Activated T-cell treated with anti-CD3 and anti-CD28 coated beads for 1 hour (primary cell): ENCODE results near the gene AKAP10.
"Not testable (repeated sequence)": the region's sequence is repeated elsewhere in the genome, so short reads cannot be mapped to it uniquely, and the experiment has no call there.

ENCODE experiments used
- DNase-seq: peaks from one replicate; pipeline ENCODE4 v3.0.0-alpha.2; 2020; ENCODE audit warnings: low read depth

Gene AKAP10

DNA sequence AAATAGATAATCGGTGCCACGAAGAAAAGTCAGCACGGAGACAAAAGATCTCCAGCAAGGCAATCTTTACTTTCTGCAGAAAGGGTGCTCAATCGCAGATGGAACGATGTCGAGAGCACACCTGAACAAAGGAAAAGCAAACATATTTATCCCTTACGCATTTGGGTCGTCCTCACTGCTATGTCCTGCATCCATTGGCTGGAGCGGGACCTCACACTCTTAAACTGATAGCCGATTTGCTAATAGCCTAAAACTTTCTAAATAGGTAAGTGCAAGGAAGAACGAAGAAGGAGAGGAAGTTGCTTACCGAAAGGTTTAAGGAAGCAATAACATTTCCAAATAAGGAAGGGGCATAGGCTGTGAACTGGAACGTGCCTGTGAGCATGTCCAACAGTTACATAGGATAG is 1.2 kb upstream of the AKAP10 start:
- DNase-seq = no peak

DNA sequence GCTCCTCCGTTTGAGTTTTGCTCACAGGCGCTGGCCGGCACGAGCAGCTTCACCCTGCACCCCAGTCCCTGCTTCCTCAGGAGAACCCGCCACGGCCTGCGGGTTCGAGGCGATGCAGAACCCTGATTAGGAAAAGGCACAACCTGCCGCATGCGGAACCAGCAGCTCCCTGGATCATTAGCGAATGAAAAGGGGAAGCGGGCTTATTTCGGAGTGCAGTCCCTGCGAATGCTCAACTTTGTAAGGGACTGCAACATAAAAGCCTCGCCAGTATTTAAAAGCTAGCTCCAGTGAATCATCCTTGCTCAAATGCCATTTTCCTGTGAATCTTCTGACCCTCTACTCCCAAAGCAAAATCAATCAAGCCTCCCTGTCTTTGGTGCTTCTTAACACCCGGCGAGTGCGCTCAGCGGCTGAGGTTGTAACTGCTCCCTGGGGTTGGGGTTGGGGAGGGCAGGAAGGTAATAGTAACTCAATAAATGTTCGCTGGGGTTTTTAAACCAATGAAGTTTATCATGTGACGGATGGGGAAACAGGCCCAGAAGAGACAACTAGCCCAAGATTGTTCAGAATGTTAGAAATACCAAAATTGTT is 678 bp upstream of the AKAP10 start:
- DNase-seq = no peak

DNA sequence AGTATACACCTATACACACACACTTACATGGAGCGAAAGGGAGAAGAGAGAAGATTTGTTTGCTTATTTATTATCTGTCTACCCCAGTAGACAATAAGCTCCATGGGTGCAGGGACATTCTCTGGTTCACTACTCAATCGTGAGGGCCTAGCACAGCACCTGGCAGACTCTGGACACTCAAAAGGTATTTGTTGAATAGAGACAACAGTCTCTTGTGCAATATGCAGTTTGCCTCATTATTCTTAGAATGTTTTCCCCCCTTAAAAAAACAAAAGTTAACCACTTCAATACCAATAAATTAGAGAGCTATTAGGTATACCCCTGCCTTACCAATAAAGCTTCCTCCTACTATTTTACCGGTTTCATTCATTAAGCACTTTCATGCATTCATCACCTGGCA is 2.0 kb downstream of the AKAP10 start:
- no peak for DNase-seq

DNA sequence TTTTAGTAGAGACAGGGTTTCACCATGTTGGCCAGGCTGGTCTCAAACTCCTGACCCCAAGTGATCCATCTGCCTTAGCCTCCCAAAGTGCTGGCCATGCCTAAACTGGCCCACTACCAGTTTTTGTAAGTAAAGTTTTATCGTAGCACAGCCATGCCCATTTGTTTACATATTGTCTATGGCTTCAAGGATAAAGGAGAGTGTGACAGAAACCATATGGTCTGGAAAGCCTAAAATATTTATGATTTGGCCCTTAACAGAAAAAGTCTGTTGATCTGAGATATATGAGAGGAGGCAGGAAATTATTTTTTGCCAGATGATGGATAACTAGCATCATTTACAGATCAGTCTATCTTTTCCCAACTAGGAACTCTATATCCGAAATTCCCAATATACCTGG is 4.5 kb downstream of the AKAP10 start:
- DNase-seq = no peak

DNA sequence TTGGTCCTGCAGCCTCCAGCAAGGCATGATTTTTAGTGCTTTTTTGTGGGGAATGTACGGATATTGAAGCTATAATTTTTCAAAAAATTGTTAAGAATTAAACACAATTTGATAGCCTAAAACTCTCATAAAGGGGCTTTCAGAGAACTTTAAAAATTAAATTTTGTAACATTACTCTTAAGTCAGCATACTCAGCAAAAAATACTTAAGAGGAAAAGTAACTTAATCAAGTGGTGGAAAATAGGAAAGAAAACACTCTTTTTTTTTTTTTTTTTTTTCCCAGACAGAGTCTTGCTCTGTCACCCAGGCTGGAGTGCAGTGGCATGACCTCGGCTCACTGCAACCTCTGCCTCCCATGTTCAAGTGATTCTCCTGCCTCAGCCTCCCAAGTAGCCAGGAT is 14.7 kb downstream of the AKAP10 start:
- DNase-seq = not testable (repeated sequence)

DNA sequence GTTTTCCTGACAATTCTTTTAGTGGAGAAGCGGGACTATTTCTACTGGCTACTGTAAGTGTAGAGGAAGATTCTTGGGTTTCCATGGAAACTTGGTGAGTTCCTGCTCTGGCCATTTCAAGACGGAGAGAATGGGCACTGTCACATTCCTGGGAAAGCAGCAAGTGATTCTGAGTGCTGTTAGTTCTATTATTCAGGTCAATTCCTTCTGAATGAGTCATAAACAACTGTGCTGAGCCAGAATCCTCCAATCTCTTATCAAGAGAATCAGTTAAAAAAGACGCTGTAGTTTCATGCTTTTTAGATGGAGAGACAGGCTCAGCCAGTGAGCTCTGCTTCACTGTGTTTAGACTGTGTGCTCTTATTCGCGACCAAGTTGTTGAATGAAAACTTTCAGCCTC is 19.6 kb downstream of the AKAP10 start:
- no peak for DNase-seq

DNA sequence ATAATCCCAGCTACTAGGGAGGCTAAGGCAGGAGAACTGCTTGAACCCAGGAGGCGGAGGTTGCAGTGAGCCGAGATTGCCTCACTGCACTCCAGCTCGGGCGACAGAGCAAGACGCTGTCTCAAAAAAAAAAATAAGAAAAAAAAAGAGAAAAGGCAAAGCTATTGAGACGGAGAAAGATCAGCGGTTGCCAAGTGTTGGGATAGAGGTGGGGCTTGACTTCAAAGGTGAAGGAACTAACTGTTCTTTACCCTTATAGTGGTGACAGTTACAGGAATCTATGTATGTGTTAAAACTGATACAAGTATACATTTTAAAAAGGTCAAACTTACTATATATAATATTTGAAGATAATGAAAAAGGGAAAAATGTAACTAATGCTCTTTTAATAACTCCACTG is 22.5 kb downstream of the AKAP10 start:
- DNase-seq = no peak

DNA sequence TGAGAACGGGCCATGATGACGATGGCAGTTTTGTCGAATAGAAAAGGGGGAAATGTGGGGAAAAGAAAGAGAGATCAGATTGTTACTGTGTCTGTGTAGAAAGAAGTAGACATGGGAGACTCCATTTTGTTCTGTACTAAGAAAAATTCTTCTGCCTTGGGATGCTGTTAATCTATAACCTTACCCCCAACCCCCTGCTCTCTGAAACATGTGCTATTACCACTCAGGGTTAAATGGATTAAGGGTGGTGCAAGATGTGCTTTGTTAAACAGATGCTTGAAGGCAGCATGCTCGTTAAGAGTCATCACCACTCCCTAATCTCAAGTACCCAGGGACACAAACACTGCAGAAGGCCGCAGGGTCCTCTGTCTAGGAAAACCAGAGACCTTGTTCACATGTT is 26.2 kb downstream of the AKAP10 start:
- DNase-seq = not testable (repeated sequence)

DNA sequence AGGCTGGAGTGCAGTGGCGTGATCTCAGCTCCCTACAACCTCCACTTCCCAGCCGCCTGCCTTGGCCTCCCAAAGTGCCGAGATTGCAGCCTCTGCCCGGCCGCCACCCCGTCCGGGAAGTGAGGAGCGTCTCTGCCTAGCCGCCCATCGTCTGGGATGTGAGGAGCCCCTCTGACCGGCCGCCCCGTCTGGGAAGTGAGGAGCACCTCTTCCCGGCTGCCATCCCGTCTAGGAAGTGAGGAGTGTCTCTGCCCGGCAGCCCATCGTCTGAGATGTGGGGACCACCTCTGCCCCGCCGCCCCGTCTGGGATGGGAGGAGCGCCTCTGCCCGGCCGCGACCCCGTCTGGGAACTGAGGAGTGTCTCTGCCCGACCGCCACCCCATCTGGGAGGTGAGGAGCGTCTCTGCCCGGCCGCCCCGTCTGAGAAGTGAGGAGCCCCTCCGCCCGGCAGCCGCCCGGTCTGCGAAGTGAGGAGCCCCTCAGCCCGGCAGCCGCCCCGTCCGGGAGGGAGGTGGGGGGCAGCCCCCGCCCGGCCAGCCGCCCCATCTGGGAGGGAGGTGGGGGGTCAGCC is 26.9 kb downstream of the AKAP10 start:
- not testable (repeated sequence) for DNase-seq

DNA sequence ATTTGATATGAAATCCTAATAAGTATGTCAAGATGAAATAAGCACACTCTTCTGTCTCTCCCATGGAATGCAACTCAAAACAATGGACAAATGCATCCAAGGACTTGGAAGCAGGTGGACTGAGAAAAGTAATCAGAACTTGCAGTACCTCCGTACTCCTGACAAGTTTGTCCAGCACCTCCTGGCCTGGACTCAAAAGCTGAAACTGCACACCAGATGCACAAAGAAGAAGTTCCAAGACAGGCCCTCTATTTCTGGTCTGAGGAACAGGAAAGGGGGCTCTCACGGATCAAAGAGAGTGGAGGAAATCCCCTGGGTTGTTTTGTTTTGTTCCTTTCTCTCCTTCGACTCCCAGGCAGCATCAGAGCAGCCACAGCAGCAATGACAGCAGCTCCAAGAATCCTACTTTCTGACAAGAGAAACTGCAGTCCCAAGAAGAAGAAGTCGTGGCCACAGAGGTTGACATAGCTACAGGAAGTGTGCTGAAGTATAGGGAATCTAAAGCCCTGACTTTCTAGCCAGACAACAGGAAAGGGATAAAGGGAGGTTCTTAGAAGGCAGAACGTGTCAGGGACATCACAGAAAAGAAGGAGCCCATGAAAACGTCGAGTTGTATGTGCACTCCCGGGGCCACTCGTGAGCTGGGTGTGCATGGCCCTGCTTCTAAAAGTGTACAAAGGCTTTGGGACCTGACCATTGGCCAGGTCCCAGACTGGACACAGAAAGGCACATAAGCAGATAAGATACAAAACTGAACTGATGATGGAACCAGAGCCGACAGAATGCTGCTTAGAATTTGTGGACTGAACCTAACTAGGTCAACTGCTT is 29.3 kb downstream of the AKAP10 start:
- no peak for DNase-seq

DNA sequence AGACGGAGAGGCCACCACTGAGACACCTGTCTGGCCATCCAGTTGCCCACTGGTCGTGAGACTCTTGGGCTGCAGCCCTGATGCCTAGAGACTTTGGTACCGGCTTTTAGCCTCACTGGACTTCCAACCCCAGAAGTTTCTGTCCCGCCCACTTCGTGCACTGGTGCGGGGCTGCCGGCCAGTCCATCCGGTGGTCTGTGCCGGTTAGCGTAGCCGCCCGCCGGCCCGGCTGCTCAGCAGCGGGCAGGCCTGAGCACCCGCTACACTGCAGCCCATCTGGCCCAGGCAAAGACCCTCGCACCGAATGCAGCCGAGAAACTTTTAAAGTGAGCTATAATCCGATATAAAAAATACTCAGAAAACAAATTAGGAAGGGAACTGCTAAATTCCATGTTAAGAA is 30.7 kb downstream of the AKAP10 start:
- no peak for DNase-seq

DNA sequence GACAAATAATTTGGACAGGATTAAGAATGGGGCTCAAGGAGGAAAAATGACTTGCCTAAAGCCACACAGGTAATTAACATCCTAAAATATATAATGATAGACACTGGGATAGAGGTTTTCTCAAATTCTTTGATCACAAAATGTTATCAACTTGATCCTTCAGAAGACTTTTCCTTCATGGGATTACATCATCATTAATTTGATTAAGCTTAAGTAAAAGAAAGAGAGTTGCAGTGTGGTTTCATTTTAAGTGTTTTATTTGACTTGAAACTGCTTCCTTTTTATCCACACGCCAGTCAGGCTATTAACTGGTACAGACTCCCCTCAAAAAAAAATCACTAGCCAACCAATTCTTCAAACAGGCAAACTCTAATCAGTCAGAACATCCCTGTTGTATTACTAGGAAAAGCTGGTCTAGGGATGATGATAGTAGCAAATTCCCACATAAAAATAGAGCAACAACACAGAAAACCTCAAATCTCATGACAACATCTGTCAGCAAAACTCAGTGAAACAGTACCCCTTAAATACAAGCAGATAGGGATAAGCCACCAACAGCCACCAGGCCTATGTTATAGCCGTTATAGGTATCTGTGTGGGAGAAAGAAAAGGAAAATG is 32.5 kb downstream of the AKAP10 start:
- no peak for DNase-seq

DNA sequence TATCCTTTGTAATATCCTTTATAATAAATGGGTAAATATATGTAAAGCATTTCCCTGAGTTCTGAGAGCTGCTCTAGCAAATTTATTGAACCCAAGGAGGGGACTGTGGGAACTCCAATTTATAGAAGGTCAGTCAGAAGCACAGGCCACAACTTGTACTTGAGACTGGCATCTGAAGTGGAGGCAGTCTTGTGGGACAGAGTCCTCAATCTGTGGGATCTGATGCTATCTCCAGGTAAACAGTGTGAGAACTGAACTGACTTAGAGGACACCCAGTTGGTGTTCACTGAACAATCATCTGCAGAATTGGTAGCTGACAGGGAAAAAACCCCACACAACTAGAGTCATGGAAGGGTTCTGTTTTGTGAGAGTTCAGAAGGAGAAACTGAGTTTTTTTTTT is 34.0 kb downstream of the AKAP10 start:
- no peak for DNase-seq

DNA sequence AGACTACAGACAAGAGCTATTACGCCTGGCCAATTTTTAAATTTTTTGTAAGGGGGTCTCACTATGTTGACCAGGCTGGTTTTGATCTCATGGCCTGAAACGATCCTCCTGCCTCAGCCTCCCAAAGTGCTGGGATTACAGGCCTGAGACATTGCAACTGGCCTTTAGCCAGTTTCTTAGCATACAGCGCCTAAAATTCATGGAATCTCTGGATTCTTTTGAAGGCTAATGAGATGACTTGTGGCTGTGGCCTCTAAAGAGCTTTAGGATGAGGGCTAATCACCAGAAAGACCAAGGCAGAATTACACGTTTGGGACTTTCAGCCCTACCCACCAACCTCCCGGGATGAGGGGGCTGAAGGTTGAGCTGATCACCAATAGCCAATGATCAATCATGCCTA is 34.6 kb downstream of the AKAP10 start:
- no peak for DNase-seq

DNA sequence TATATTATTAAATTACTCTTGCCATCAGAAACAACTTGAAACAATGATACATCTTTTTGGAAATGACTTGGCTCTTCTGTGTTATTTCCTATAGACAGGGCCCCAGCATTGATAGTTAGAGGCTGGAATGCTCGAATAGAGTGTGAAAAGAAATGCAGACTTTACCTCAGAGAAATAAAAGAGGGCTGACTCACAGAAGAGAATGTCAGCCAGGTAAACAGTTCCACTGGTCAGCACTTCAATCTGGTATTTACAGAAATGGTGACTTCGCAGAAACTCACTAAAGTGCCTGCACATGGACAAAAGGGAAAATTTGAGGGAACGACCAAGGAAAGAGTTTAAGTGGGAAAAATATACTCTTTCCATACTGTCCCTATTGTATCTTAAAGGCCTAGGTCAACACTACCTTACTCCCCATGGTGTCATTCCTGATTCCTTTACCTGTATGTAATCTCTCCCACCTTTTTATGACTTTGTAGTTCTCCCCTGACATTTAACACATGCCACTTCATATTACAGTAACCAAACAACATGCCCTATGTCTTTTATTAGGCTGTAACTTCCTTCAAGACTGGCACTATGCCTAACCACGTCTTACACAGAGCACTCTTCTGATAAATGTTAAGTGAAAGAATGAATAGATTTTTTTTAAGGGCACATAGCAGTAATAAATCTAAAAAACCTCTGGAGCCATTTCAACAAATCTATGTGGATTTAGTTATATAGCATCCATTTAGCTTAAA is 36.7 kb downstream of the AKAP10 start:
- DNase-seq = no peak

DNA sequence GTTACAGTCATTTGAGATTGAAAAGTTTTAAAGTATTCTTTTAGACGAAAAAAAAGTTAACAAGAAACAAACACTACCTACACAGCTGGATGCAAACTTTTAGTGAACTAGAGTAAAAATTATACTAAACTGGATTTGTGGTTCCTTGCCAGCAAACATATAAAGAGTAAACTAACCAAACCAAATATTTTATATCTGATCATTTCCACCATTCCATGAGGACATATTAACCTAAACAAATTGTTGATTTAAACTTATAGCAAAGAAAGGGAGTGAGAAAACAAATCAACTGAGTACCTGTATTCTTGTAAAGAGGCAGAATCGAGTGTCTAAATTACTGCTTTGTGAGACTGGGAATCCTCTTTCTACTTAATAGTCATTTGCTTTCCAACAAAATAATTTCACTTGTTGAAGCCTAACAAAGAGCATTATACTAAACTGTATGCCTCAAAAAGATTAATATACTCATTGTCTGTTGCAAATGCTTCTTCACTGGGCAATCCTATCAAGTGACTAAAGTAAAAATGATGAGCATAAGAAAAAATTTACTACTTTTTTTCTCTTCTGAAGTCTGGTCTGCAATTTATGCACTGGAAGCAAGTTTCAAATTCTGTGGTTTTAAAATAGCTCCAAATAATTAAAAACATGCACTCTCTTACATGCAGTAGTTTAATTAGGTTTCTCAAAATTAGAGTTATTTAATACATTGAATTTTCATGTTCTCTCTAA is 37.5 kb downstream of the AKAP10 start:
- DNase-seq = no peak

DNA sequence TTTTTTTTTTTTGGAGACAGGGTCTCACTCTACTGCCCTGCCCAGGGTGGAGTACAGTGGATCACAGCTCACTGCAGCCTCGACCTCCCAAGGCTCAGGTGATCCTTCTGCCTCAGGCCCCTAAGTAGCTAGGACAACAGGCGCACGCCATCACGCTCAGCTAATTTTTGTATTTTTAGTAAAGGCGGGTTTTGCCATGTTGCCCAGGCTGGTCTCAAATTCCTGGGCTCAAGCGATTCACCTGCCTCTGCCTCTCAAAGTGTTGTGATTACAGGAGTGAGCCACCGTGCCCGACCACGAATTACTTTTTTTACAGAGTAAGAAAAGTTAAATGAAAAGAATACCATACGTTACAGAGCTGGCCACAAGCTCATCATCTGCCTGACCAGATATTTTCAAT is 38.9 kb downstream of the AKAP10 start:
- no peak for DNase-seq

DNA sequence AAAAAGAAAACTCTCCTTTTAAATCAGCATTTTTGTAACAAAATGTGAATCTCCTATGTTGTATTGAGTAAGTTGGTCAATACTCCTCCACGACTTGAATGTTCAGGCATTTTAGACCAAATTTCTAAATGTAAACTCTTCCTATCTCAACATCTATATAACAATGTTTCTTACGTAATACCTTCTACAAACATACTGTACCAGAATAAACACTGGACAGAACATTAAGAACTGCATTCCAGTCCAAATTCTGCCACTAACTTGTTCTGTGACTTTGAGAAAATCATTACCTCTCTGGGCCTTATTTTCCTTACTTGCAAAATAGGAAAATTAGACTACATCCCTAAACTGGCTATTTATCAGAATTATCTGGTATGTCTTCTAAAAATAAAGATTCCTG is 40.1 kb downstream of the AKAP10 start:
- DNase-seq = no peak

DNA sequence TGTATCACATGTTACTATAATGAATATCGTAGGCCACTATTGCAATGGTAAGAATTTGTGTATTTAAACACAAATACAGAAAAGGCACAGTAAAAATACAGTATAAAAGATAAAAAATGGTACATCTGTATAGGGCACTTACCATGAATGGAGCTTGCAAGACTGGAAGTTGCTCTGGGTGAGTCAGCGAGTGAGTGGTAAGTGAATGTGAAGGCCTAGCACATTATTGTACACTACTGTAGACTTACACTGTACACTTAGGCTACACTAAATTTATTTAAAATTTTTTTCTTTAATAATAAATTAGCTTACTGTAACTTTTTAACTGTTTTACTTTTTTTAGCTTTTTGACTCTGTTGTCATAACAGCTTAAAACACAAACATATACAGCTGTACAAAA is 42.5 kb downstream of the AKAP10 start:
- DNase-seq = no peak

DNA sequence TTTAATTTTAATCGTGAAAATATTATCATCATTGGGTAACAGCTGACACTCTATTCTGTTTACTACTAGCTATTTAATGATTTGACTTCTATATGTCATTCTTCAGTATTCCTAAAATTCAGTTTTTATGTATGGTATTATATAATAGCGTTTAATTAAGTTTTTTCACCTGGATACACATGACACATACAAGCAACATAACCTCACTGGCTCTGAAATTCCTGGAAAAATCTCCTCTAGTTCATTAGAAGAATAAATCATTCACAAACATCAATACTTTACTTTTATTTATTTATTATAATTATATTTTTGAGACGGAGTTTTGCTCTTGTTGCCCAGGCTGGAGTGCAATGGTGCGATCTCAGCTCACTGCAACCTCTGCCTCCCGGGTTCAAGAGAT is 44.0 kb downstream of the AKAP10 start:
- no peak for DNase-seq

DNA sequence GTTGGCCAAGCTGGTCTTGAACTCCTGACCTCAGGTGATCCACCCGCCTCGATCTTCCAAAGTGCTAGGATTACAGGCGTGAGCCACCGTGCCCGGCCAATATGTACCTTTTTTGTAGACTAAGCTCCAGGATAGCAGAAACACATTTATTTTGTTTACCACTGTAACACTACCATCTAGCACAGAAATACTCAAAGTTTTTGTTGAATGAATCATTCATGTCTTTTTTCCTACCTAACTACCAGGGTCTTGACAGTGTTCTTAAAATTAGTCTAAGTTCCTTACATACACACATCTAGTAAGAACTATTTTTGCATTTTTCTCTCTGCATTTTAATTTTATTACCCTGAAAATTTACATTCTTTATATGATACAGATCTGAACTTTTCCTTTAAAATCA is 44.4 kb downstream of the AKAP10 start:
- DNase-seq = no peak

DNA sequence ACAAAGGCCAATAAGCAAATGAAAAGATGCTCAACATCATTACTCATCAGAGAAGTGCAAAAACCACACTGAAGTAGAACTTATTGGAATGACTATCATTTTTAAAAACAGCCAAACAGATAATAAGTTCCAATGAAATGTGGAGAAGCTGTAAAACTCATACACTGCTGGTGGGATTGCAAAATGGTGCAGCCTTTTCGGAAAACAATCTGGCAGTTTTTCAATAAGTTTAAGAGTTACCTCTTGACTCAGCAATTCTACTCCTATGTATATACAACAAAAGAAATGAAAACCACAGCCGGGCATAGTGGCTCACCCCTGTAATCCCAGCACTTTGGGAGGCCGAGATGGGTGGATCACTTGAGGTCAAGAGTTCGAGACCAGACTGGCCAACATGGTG is 49.3 kb downstream of the AKAP10 start:
- no peak for DNase-seq
